ENCODE measurements around the gene TM2D3. TPM values are rescaled to one million over a fixed set of nuclear protein-coding genes. Genes with fewer than 3 reads are reported as not detected.

TM2D3 gene
- total and polyA plus RNA-seq, 2 donors (not counting 1 experiment from before 2014, with no cell fraction given), result 35.5 to 63.5 TPM

DNA sequence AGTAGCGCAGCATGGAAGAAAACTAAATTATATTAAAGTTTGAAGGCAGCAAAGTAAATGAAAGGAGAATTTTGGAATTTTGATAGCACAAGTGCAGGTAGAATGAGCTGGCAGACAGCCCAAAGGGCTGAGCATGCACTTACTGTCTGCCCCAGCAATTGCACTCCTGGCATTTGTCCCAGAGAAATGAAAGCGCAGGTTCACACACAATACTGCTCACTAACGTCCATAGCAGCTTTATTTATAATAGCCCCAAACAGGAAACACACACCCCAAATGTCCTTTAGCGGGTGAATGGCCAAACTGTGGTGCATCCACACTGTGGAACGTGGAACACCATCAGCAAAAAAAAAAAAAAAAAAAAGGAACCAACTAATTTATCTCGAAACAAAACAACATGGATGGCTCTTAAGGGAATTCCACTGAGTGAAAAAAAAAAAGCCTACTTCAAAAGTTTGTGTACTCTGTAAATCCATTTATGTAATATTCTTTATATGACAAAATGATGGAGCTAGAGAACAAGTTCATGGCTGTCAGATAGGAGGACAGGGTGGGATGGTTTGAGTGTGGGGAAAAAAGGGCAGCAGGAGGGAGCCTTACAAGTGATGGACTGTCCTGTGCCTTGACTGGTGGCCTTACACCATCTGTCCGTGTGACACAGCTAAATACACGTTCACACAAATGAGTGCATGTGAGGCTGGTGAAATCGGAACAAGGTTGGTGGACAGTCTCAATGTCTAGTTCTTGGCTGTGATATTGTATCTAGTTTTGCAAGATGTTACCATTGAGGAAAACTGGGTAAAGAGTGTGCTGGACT is 6.0 kb upstream of the TM2D3 start:
- DNase-seq (no peak), ATAC-seq (ENCODE audit: low read depth) (no peak)
- Mint-ChIP-seq H3K9me3 (ENCODE audit: insufficient read depth) (no peaks in the 10 kb centered on the region), H3K27ac (no peak overlapping the region), H3K4me3 (no peak overlapping the region), H3K27me3 (no peaks in the 10 kb centered on the region), H3K4me1 (peaks cover 5% of the 10 kb centered on the region)
- peaks cover under 1 to 2% of the 10 kb centered on the region in 2 donors for H3K4me1 ChIP-seq (ENCODE audit: control insufficient read depth in 2 of 2, insufficient read depth in 2 of 2, low read length in 2 of 2)
- no peak overlapping the region for H3K4me2 ChIP-seq (replicated peaks; ENCODE audit: low read depth, low read length, poor library complexity, severe bottlenecking)
- no peaks in the 10 kb centered on the region for H4K20me1 ChIP-seq (ENCODE audit: control insufficient read depth, insufficient read depth, low read length, poor library complexity, severe bottlenecking)
- H3K9me3 ChIP-seq (ENCODE audit: control extremely low read depth in 1 of 3, control insufficient read depth in 2 of 3, insufficient read depth in 1 of 3, low read length in 2 of 3), result no peaks in the 10 kb centered on the region
- no peak overlapping the region for H3K9ac ChIP-seq (ENCODE audit: low read length)
- peaks cover 7 to 17% of the 10 kb centered on the region in 2 experiments for H3K36me3 ChIP-seq (replicated peaks in 1 of 2; ENCODE audit: control extremely low read depth in 1 of 2, control insufficient read depth in 1 of 2, extremely low read depth in 1 of 2, insufficient read depth in 2 of 2, low read length in 1 of 2)
- H2AFZ ChIP-seq (ENCODE audit: insufficient read depth, low read depth, low read length, poor library complexity, severe bottlenecking), result no peak overlapping the region
- intact Hi-C loops (cut with micrococcal nuclease), result no loop called here
- H3K27me3 ChIP-seq (replicated peaks in 1 of 4; ENCODE audit: control extremely low read depth in 1 of 4, control insufficient read depth in 3 of 4, insufficient read depth in 4 of 4, low read length in 3 of 4), result no peaks in the 10 kb centered on the region
- POLR2A ChIA-PET, result interaction anchor here (0.6 to 0.7 kb wide), 2 partner anchors 25 to 66 kb away, joined by 6 to 8 read pairs; partner anchors contain the start of gene TARS3
- H3K4me3 ChIP-seq (ENCODE audit: control extremely low read depth in 1 of 5, extremely low read depth in 1 of 5, insufficient read depth in 1 of 5, low read depth in 2 of 5, low read length in 4 of 5), result no peak overlapping the region
- H3K27ac ChIP-seq (ENCODE audit: low read length in 2 of 2), result no peak overlapping the region
- TF ChIP-seq EZH2 (IDR thresholded peaks at IDR 0.05; ENCODE audit: borderline replicate concordance, insufficient read depth, low read depth, low read length, poor library complexity, severe bottlenecking), result no peak
- TF ChIP-seq, protein P1, sequence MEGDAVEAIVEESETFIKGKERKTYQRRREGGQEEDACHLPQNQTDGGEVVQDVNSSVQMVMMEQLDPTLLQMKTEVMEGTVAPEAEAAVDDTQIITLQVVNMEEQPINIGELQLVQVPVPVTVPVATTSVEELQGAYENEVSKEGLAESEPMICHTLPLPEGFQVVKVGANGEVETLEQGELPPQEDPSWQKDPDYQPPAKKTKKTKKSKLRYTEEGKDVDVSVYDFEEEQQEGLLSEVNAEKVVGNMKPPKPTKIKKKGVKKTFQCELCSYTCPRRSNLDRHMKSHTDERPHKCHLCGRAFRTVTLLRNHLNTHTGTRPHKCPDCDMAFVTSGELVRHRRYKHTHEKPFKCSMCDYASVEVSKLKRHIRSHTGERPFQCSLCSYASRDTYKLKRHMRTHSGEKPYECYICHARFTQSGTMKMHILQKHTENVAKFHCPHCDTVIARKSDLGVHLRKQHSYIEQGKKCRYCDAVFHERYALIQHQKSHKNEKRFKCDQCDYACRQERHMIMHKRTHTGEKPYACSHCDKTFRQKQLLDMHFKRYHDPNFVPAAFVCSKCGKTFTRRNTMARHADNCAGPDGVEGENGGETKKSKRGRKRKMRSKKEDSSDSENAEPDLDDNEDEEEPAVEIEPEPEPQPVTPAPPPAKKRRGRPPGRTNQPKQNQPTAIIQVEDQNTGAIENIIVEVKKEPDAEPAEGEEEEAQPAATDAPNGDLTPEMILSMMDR (IDR thresholded peaks at IDR 0.05), result no peak
- 78% methylated on average over 5 of the region's 9 CpGs for WGBS (ENCODE audit: insufficient coverage)
- H3K79me2 ChIP-seq (ENCODE audit: control insufficient read depth, insufficient read depth, low read length), result peaks cover 2% of the 10 kb centered on the region
- CTCF ChIA-PET, result interaction anchor here (0.6 to 1.2 kb wide), 4 partner anchors 9 to 370 kb away, joined by 3 to 4 read pairs (median 4); no protein-coding TSS in a partner anchor

DNA sequence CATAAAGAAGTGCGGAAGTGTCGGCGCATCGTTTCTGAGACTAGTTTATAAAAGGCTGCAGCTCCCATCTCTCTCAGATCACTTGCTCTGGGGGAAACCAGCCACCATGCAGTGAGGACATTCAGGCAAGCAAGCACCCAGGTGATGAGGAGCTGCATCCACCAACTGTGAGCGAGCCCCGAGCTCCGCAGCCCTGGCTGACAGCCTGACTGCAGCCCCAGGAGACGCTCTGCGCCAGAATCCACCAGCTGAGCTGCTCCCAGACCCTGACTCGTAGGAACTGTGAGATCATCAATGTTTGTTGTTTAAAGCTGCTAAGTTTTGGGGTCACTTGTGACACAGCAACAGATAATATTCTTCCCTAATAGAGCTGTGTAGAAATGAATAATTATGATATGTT is 5.0 kb upstream of the TM2D3 start:
- Mint-ChIP-seq H3K4me3 (no peak overlapping the region), H3K9me3 (ENCODE audit: insufficient read depth) (no peaks in the 10 kb centered on the region), H3K27me3 (no peaks in the 10 kb centered on the region), H3K27ac (no peak overlapping the region), H3K4me1 (peaks cover 10% of the 10 kb centered on the region)
- H2AFZ ChIP-seq (ENCODE audit: insufficient read depth, low read depth, low read length, poor library complexity, severe bottlenecking), result no peak overlapping the region
- intact Hi-C loops (cut with micrococcal nuclease), result no loop called here
- no peak for DNase-seq
- H3K36me3 ChIP-seq (replicated peaks in 1 of 2; ENCODE audit: control extremely low read depth in 1 of 2, control insufficient read depth in 1 of 2, extremely low read depth in 1 of 2, insufficient read depth in 2 of 2, low read length in 1 of 2), result peaks cover 7 to 17% of the 10 kb centered on the region in 2 experiments
- H3K4me2 ChIP-seq (replicated peaks; ENCODE audit: low read depth, low read length, poor library complexity, severe bottlenecking), result no peak overlapping the region
- no peak for ATAC-seq (ENCODE audit: low read depth)
- ChIA-PET CTCF (interaction anchor here (1.0 to 1.1 kb wide), 2 partner anchors 337 to 369 kb away, joined by 3 to 4 read pairs; no protein-coding TSS in a partner anchor), POLR2A (no interaction called here)
- TF ChIP-seq, protein P1 (IDR thresholded peaks at IDR 0.05), result no peak
- no peak for TF ChIP-seq EZH2 (IDR thresholded peaks at IDR 0.05; ENCODE audit: borderline replicate concordance, insufficient read depth, low read depth, low read length, poor library complexity, severe bottlenecking)
- no peaks in the 10 kb centered on the region for H3K9me3 ChIP-seq (ENCODE audit: control extremely low read depth in 1 of 3, control insufficient read depth in 2 of 3, insufficient read depth in 1 of 3, low read length in 2 of 3)
- WGBS (ENCODE audit: insufficient coverage), result 99% methylated on average over 6 of the region's 10 CpGs
- no peaks in the 10 kb centered on the region for H4K20me1 ChIP-seq (ENCODE audit: control insufficient read depth, insufficient read depth, low read length, poor library complexity, severe bottlenecking)
- H3K4me1 ChIP-seq (ENCODE audit: control insufficient read depth in 2 of 2, insufficient read depth in 2 of 2, low read length in 2 of 2), result peaks cover 5 to 9% of the 10 kb centered on the region in 2 donors
- no peak overlapping the region for H3K27ac ChIP-seq (ENCODE audit: low read length in 2 of 2)
- no peak overlapping the region for H3K9ac ChIP-seq (ENCODE audit: low read length)
- H3K27me3 ChIP-seq (replicated peaks in 1 of 4; ENCODE audit: control extremely low read depth in 1 of 4, control insufficient read depth in 3 of 4, insufficient read depth in 4 of 4, low read length in 3 of 4), result no peaks in the 10 kb centered on the region
- H3K79me2 ChIP-seq (ENCODE audit: control insufficient read depth, insufficient read depth, low read length), result peaks cover 10% of the 10 kb centered on the region
- no peak overlapping the region for H3K4me3 ChIP-seq (ENCODE audit: control extremely low read depth in 1 of 5, extremely low read depth in 1 of 5, insufficient read depth in 1 of 5, low read depth in 2 of 5, low read length in 4 of 5)

All from B cell (primary cell).